Ramos (cell line): Measurements from ENCODE around the gene CDCA7L.
"Not testable (repeated sequence)": the region's sequence is repeated elsewhere in the genome, so short reads cannot be mapped to it uniquely, and the experiment has no call there.

ENCODE experiments used
- in situ Hi-C: fragments of 300-500 bp; cut with MboI; formaldehyde crosslinking; loops from one replicate; pipeline ENCODE4 v1.14.3; 2022; ENCODE audit warnings: low sequenced_read_pairs; ENCODE audit not compliant: unreplicated experiment

The CDCA7L gene

DNA sequence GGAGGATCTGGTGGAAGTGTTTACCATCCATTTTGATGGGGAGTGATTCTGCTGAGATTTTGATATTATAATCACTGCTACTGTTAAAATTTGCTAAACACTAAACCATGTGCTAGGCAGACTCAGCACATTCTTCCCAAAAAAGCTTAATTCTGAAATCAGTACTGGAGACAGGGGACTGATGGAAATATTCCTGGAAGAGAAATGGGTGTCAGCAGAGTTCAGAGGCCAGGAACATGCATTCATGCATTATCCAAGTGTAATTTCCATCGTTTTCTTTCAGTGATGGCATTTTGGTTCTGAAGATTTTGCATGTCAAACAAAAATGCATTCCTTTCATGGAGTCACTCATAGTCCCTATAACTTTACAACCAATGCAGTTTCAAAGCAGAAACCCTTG lies 79.0 kb downstream of the CDCA7L start:
- in situ Hi-C loops: no loop called here

DNA sequence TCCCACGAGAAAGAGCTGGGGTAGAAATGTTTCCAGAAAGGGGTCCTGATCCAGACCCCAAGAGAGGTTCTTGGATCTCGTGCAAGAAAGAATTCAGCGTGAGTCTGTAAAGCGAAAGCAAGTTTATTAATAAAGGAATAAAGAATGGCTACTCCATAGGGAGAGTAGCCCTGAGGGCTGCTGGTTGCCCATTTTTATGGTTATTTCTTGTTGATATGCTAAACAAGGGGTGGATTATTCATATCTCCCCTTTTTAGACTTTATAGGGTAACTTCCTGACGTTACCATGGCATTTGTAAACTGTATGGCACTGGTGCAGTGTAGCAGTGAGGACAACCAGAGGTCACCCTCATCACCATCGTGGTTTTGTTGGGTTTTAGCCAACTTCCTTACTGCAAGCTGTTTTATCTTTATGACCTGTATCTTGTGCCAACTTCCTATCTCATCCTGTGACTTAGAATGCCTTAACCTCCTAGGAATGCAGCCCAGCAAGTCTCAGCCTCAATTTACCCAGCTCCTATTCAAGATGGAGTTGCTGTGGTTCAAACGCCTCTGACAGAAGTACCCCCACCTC lies 80.0 kb downstream of the CDCA7L start:
- in situ Hi-C loops: not testable (repeated sequence)

DNA sequence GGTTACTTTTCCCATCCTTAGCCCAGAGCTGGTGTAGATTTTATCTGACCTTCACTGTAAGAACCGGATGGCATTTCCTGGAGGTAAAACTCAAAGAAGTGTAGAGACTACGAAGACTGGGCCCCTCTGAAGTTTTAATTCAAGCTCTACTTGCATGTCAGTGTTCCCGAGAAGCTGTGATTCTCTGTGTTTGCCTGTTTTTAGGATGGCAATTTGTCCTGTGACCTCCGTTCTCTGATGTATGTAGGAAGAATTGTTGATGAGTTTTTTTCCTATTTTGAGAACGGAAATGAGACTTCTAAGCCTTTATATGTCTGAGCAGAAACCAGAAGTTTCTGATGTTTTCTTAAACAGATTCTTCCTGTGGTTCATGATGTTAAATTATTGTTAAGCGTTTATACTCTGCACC lies 94.1 kb downstream of the CDCA7L start:
- in situ Hi-C loops: no loop called here
